ENCODE measurements around the gene GMPR. TPM values are rescaled to one million over a fixed set of nuclear protein-coding genes. Genes with fewer than 3 reads are reported as not detected.

The GMPR gene
- total and polyA plus RNA-seq, 8 donors = 9.8 to 46.3 (median 26.9) TPM

- TF ChIP-seq POLR2AphosphoS5 (IDR thresholded peaks at IDR 0.05) (no peak), POLR2A (IDR thresholded peaks at IDR 0.05) (no peak), CTCF (IDR thresholded peaks at IDR 0.05) (no peak), EP300 (IDR thresholded peaks at IDR 0.05) (no peak)
- peaks cover 4 to 65% (median 59%) of the 10 kb centered on the region in 4 donors for H3K36me3 ChIP-seq
- no peaks in the 10 kb centered on the region for H3K9me3 ChIP-seq
- intact Hi-C loops (cut with DNase I; ENCODE audit: low total_unique reads) = no loop called here
- H3K27me3 ChIP-seq = no peaks in the 10 kb centered on the region
- 75 to 83% (median 77%) methylated on average over 7 of the region's 7 CpGs for whole genome bisulfite sequencing, 5 donors
- DNase-seq = no peak
- no peaks in the 10 kb centered on the region for H3K4me1 ChIP-seq
- H3K27ac ChIP-seq = no peak overlapping the region
- H3K4me3 ChIP-seq = no peak overlapping the region
Measured at GRCh38 chr6:16305246-16305725, 66.9 kb downstream of the GMPR start.

GRCh38 chr6:16305788-16306187, 67.4 kb downstream of the GMPR start:
- Histone ChIP-seq H3K27ac (no peak overlapping the region), H3K4me1 (no peaks in the 10 kb centered on the region), H3K9me3 (no peaks in the 10 kb centered on the region), H3K4me3 (no peak overlapping the region), H3K36me3 (peaks cover 4 to 65% (median 58%) of the 10 kb centered on the region in 4 donors), H3K27me3 (no peaks in the 10 kb centered on the region)
- DNase-seq = no peak
- no peak for TF ChIP-seq CTCF (IDR thresholded peaks at IDR 0.05)
- no peak for TF ChIP-seq POLR2A (IDR thresholded peaks at IDR 0.05)
- TF ChIP-seq POLR2AphosphoS5 (IDR thresholded peaks at IDR 0.05) = no peak
- TF ChIP-seq EP300 (IDR thresholded peaks at IDR 0.05) = no peak
- WGBS, 5 donors = 82 to 92% (median 88%) methylated on average over 19 of the region's 19 CpGs
- intact Hi-C loops (cut with DNase I; ENCODE audit: low total_unique reads) = no loop called here

GRCh38 chr6:16306334-16306733, 67.9 kb downstream of the GMPR start:
- H3K4me3 ChIP-seq = no peak overlapping the region
- intact Hi-C loops (cut with DNase I; ENCODE audit: low total_unique reads) = no loop called here
- no peaks in the 10 kb centered on the region for H3K9me3 ChIP-seq
- TF ChIP-seq POLR2AphosphoS5 (IDR thresholded peaks at IDR 0.05) = no peak
- no peak for TF ChIP-seq EP300 (IDR thresholded peaks at IDR 0.05)
- no peak for TF ChIP-seq POLR2A (IDR thresholded peaks at IDR 0.05)
- no peak for TF ChIP-seq CTCF (IDR thresholded peaks at IDR 0.05)
- WGBS, 5 donors = 85 to 93% (median 89%) methylated on average over 20 of the region's 20 CpGs
- no peak overlapping the region for H3K27ac ChIP-seq
- H3K36me3 ChIP-seq = peaks cover 4 to 62% (median 55%) of the 10 kb centered on the region in 4 donors
- no peaks in the 10 kb centered on the region for H3K4me1 ChIP-seq
- DNase-seq = no peak
- H3K27me3 ChIP-seq = no peaks in the 10 kb centered on the region

GRCh38 chr6:16311763-16312162, 73.4 kb downstream of the GMPR start:
- DNase-seq = no peak
- H3K9me3 ChIP-seq = no peaks in the 10 kb centered on the region
- H3K4me1 ChIP-seq = no peaks in the 10 kb centered on the region
- TF ChIP-seq POLR2A (IDR thresholded peaks at IDR 0.05) (no peak), CTCF (IDR thresholded peaks at IDR 0.05) (no peak), EP300 (IDR thresholded peaks at IDR 0.05) (no peak), POLR2AphosphoS5 (IDR thresholded peaks at IDR 0.05) (no peak)
- intact Hi-C loops (cut with DNase I; ENCODE audit: low total_unique reads) = no loop called here
- peaks cover 0 to 18% (median 17%) of the 10 kb centered on the region in 4 donors for H3K36me3 ChIP-seq
- H3K27me3 ChIP-seq = no peaks in the 10 kb centered on the region
- WGBS, 5 donors = 90 to 98% (median 92%) methylated on average over 6 of the region's 6 CpGs
- H3K27ac ChIP-seq = no peak overlapping the region
- no peak overlapping the region for H3K4me3 ChIP-seq
